H1 (cell line): ENCODE data around the gene EGFR. TPM values are rescaled to one million over a fixed set of nuclear protein-coding genes. Genes with fewer than 3 reads are reported as not detected.

Experiments
- CHD7 ChIP-seq: fragments of 300-600 bp; sonication (generic); IDR thresholded peaks from 2 replicates; pipeline ENCODE4 v1.7.1; 2012; ENCODE audit warnings: low read length, moderate library complexity, mild to moderate bottlenecking, inconsistent platforms; ENCODE audit not compliant: insufficient replicate concordance
- JUN ChIP-seq: IDR thresholded peaks from 2 replicates; pipeline ENCODE4 v1.6.1; 2011; ENCODE audit warnings: low read depth, mild to moderate bottlenecking, improper control_type of control experiment, low read length
- TCF12 ChIP-seq: IDR thresholded peaks from 2 replicates; pipeline ENCODE4 v1.6.1; 2011; ENCODE audit warnings: low read depth, mild to moderate bottlenecking, low read length
- USF2 ChIP-seq: IDR thresholded peaks from 2 replicates; pipeline ENCODE4 v1.6.1; 2011; ENCODE audit warnings: low read length, improper control_type of control experiment
- polyA plus RNA-seq, 7 experiments: library from polyadenylated mRNA; depleted of rRNA in 3 of 7; stranded (reverse) in 5 of 7; unstranded in 2 of 7; fragments of >200 nt in 5 of 7; fragments of 200-250 nt in 2 of 7; gene quantifications; 1 replicate in 5 of 7; 2 replicates in 1 of 7; 4 replicates in 1 of 7; pipeline versions ENCODE4 v1.2.1 to v1.2.3, GENCODE V29; 2011 to 2013; ENCODE audit warnings: missing spikeins in 2 of 7, mixed read lengths in 2 of 7
- total RNA-seq: library from RNA; stranded (reverse); fragmentation: NEBNext Ultra II Directional; extraction: Animal tissue kit (Norgen Biotek cat#: 25700); gene quantifications from 2 replicates; pipeline ENCODE4 v1.2.1, GENCODE V29; 2021

EGFR gene
- total and polyA plus RNA-seq, 2 of the 8 experiments (the other 6 are each of a cell fraction or from before 2014, with no cell fraction given), result 1.9 to 5.8 TPM

GRCh38 chr7:55130395-55131141 lies 111.8 kb downstream of the EGFR start (continued):
- no peak for TF ChIP-seq USF2
- TF ChIP-seq TCF12, result no peak
- no peak for TF ChIP-seq CHD7
- no peak for TF ChIP-seq JUN
